Endodermal cell (in vitro differentiated cells): ENCODE results near the gene JARID2. TPM values are rescaled to one million over a fixed set of nuclear protein-coding genes. Genes with fewer than 3 reads are reported as not detected.

ENCODE experiments used
- DNase-seq: peaks from one replicate; pipeline ENCODE4 v3.0.0-alpha.2; 2017
- H3K27ac ChIP-seq: 2 replicates; pipeline ENCODE4 v1.5.1; 2013; ENCODE audit warnings: mild to moderate bottlenecking, low read depth, low read length, moderate library complexity
- H3K27me3 ChIP-seq: 2 replicates; pipeline ENCODE4 v1.6.1; 2013; ENCODE audit warnings: mild to moderate bottlenecking, low read length, moderate library complexity; ENCODE audit not compliant: insufficient read depth, control insufficient read depth, poor library complexity, severe bottlenecking
- H3K36me3 ChIP-seq: 2 replicates; pipeline ENCODE4 v1.7.0; 2013; ENCODE audit warnings: mild to moderate bottlenecking, low read length, moderate library complexity; ENCODE audit not compliant: control insufficient read depth, insufficient read depth
- H3K4me1 ChIP-seq: one replicate; pipeline ENCODE4 v1.7.0; 2013; ENCODE audit warnings: low read length; ENCODE audit not compliant: control insufficient read depth, insufficient read depth
- H3K4me3 ChIP-seq: 2 replicates; pipeline ENCODE4 v1.5.1; 2013; ENCODE audit warnings: mild to moderate bottlenecking, low read length, moderate library complexity
- H3K9ac ChIP-seq: 2 replicates; pipeline ENCODE4 v1.6.1; 2013; ENCODE audit warnings: mild to moderate bottlenecking, low read length, moderate library complexity; ENCODE audit not compliant: poor library complexity, severe bottlenecking; ENCODE audit errors: extremely low read depth
- H3K9me3 ChIP-seq: 2 replicates; pipeline ENCODE4 v1.6.1; 2013; ENCODE audit warnings: mild to moderate bottlenecking, low read length, moderate library complexity; ENCODE audit not compliant: control insufficient read depth
- H3K27ac Mint-ChIP-seq: 2 replicates; pipeline ENCODE4 v1.8.0; 2020; ENCODE audit warnings: mixed read lengths
- H3K27me3 Mint-ChIP-seq: 2 replicates; pipeline ENCODE4 v1.8.0; 2021; ENCODE audit warnings: mild to moderate bottlenecking, mixed read lengths; ENCODE audit not compliant: insufficient read depth
- H3K36me3 Mint-ChIP-seq: 2 replicates; pipeline ENCODE4 v1.8.0; 2020; ENCODE audit warnings: low read depth, mixed read lengths
- H3K4me1 Mint-ChIP-seq: 2 replicates; pipeline ENCODE4 v1.8.0; 2020; ENCODE audit warnings: mixed read lengths
- H3K4me3 Mint-ChIP-seq: 2 replicates; pipeline ENCODE4 v1.8.0; 2020; ENCODE audit warnings: mild to moderate bottlenecking, moderate library complexity, mixed read lengths
- H3K9me3 Mint-ChIP-seq: 2 replicates; pipeline ENCODE4 v1.8.0; 2020; ENCODE audit warnings: mild to moderate bottlenecking, mixed read lengths
- WGBS, 2 experiments: methylation state at CpG; one replicate each; pipeline versions ENCODE4 v1.1.5 to v1.1.7; 2013; ENCODE audit warnings: missing lambda C conversion rate in 2 of 2, mixed read lengths in 1 of 2; ENCODE audit not compliant: insufficient coverage in 1 of 2, insufficient read length in 1 of 2; 5-methylcytosine and 5-hydroxymethylcytosine counted together
- total RNA-seq, 2 donors: library from RNA; stranded (reverse); fragmentation: NEBNext Ultra II Directional in 1 of 2; extraction: Animal tissue kit (Norgen Biotek cat#: 25700) in 1 of 2; gene quantifications; 2 replicates in 1 of 2; 3 replicates in 1 of 2; pipeline ENCODE4 v1.2.1, GENCODE V29; 2021
- TF ChIP-seq, protein P1 (sequence below): fragments of 200-600 bp; sonication (generic); conservative IDR thresholded peaks from 2 replicates; pipeline ENCODE4 v1.5.0; 2021; ENCODE audit warnings: antibody characterized with exemption, mild to moderate bottlenecking

JARID2 gene
- total RNA-seq, 2 donors from 2014 or later, result 42.5 to 77.0 TPM

DNA sequence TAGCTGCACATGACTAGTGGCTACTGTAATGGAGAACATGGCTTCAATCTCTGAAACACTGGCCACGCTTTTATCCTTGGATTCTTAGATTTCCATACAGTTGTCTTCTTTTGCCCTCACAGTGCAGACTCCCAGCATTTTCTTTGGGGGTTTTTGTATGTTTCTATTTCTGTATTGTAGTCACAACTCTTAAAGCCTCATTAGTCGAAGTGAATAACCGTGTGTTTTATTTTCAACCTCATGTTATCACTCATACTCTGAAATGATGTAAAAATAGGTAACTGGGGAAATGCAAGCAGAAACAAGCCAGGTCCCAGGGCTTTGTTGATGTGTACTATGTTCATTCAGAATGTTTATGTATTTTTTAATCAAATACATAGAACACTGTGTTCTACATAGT, 162.9 kb downstream of the JARID2 start:
- no peak for DNase-seq
- Histone ChIP-seq H3K4me3 (no peak overlapping the region), H3K9me3 (no peaks in the 10 kb centered on the region), H3K27me3 (no peaks in the 10 kb centered on the region), H3K27ac (no peak overlapping the region), H3K4me1 (peaks cover 34% of the 10 kb centered on the region), H3K36me3 (peaks cover 4% of the 10 kb centered on the region), H3K9ac (no peak overlapping the region)
- Mint-ChIP-seq H3K27me3 (no peaks in the 10 kb centered on the region), H3K9me3 (no peaks in the 10 kb centered on the region), H3K4me3 (no peak overlapping the region), H3K4me1 (peaks cover 88% of the 10 kb centered on the region), H3K36me3 (peaks cover 9% of the 10 kb centered on the region), H3K27ac (no peak overlapping the region)
- 88 to 93% methylated on average over 1 to 3 of the region's 3 CpGs for WGBS, 2 experiments
- TF ChIP-seq, protein P1, sequence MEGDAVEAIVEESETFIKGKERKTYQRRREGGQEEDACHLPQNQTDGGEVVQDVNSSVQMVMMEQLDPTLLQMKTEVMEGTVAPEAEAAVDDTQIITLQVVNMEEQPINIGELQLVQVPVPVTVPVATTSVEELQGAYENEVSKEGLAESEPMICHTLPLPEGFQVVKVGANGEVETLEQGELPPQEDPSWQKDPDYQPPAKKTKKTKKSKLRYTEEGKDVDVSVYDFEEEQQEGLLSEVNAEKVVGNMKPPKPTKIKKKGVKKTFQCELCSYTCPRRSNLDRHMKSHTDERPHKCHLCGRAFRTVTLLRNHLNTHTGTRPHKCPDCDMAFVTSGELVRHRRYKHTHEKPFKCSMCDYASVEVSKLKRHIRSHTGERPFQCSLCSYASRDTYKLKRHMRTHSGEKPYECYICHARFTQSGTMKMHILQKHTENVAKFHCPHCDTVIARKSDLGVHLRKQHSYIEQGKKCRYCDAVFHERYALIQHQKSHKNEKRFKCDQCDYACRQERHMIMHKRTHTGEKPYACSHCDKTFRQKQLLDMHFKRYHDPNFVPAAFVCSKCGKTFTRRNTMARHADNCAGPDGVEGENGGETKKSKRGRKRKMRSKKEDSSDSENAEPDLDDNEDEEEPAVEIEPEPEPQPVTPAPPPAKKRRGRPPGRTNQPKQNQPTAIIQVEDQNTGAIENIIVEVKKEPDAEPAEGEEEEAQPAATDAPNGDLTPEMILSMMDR, result no peak

DNA sequence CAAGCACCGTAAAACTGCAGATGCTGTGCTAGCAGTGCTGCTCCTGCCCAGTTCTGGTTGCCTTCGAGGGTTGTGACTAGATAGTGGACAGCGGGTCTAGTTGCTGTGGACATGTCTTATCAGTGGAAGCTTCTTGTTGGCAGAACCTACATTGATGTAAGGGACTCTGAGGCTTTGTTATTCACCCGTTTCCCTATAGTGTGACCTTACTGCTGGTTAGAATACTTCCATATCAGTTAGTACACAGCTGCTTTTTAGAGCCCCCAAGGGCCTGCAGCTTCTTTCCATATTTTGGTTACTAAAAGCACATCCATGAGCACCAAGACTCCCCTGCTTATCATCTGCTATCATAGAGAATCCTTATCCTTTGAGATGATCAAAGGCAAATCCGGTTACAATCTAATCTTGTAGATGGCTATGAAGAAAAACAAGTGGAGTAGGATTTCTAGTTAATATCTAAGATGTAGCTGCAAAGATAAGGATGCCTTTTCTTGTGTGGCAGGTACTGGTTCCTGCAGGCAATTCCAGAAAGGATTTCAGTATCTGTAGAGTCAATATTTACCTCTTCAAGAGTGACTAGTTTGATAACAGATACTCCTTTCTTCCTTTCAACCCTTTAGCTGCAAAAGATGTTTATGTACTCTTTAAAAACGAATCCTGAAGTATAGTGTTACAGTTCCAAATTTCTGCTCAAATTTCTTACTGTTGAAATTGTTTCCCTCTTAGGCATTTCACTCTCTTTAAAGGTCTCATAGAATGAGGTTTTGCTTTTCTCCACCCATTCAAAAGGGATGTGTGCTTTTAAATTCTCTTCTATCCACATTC, 163.6 kb downstream of the JARID2 start:
- peaks cover 4% of the 10 kb centered on the region for H3K36me3 ChIP-seq
- peaks cover 88% of the 10 kb centered on the region for H3K4me1 Mint-ChIP-seq
- peak overlapping the region; percentile 44 for H3K4me3 Mint-ChIP-seq
- H3K4me3 ChIP-seq, result peak overlapping the region; percentile 74
- TF ChIP-seq, protein P1, result no peak
- H3K36me3 Mint-ChIP-seq, result peaks cover 14% of the 10 kb centered on the region
- no peak overlapping the region for H3K27ac ChIP-seq
- peak overlapping the region; percentile 65 for H3K27ac Mint-ChIP-seq
- no peak for DNase-seq
- no peak overlapping the region for H3K9ac ChIP-seq
- H3K4me1 ChIP-seq, result peaks cover 31% of the 10 kb centered on the region
- H3K27me3 Mint-ChIP-seq, result no peaks in the 10 kb centered on the region
- H3K27me3 ChIP-seq, result no peaks in the 10 kb centered on the region
- peaks cover 3% of the 10 kb centered on the region for H3K9me3 Mint-ChIP-seq
- WGBS, 2 experiments, result 60 to 77% methylated on average over 5 to 6 of the region's 6 CpGs
- no peaks in the 10 kb centered on the region for H3K9me3 ChIP-seq

DNA sequence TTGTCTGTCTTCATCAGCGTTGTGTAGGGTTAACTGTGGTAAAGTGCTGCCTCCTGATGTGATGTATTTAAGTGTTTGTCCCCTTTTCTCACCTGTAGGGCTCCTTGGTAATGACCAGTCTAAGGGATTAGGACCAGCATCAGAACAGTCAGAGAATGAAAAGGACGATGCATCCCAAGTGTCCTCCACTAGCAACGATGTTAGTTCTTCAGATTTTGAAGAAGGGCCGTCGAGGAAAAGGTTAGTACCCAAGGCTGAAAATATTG, 164.2 kb downstream of the JARID2 start:
- WGBS, 2 experiments, result 60 to 81% methylated on average over 4 to 5 of the region's 5 CpGs
- H3K9ac ChIP-seq, result no peak overlapping the region
- DNase-seq, result no peak
- Mint-ChIP-seq H3K4me1 (peaks cover 83% of the 10 kb centered on the region), H3K36me3 (peaks cover 18% of the 10 kb centered on the region), H3K4me3 (peak overlapping the region; percentile 44), H3K27ac (peak overlapping the region; percentile 65), H3K9me3 (peaks cover 8% of the 10 kb centered on the region), H3K27me3 (no peaks in the 10 kb centered on the region)
- peak overlapping the region; percentile 74 for H3K4me3 ChIP-seq
- no peaks in the 10 kb centered on the region for H3K9me3 ChIP-seq
- H3K27ac ChIP-seq, result no peak overlapping the region
- TF ChIP-seq, protein P1, result peak; percentile 35
- H3K36me3 ChIP-seq, result peaks cover 4% of the 10 kb centered on the region
- H3K4me1 ChIP-seq, result peaks cover 29% of the 10 kb centered on the region
- no peaks in the 10 kb centered on the region for H3K27me3 ChIP-seq
